Stomach (tissue), 4 donors: ENCODE measurements around the gene NFKBIB.

Source experiments
- CTCF ChIP-seq, 7 experiments: fragments of 450-650 bp in 4 of 7; fragments of 200-600 bp in 3 of 7; sonication (generic) in 3 of 7; IDR thresholded peaks; one replicate each; pipeline ENCODE4 v1.5.1; 2016 to 2019; ENCODE audit warnings: antibody characterized with exemption in 7 of 7, control low read depth in 2 of 7, mild to moderate bottlenecking in 1 of 7
- POLR2A ChIP-seq, 4 donors: fragments of 450-650 bp; IDR thresholded peaks; one replicate each; pipeline ENCODE4 v1.6.1; 2016; ENCODE audit warnings: antibody characterized with exemption in 4 of 4, control low read depth in 2 of 4, mild to moderate bottlenecking in 1 of 4, moderate library complexity in 1 of 4
- POLR2AphosphoS5 ChIP-seq, 3 donors: sonication (generic); formaldehyde crosslinking; IDR thresholded peaks; one replicate each; pipeline ENCODE4 v1.6.1; 2016; ENCODE audit warnings: antibody characterized with exemption in 3 of 3

DNA sequence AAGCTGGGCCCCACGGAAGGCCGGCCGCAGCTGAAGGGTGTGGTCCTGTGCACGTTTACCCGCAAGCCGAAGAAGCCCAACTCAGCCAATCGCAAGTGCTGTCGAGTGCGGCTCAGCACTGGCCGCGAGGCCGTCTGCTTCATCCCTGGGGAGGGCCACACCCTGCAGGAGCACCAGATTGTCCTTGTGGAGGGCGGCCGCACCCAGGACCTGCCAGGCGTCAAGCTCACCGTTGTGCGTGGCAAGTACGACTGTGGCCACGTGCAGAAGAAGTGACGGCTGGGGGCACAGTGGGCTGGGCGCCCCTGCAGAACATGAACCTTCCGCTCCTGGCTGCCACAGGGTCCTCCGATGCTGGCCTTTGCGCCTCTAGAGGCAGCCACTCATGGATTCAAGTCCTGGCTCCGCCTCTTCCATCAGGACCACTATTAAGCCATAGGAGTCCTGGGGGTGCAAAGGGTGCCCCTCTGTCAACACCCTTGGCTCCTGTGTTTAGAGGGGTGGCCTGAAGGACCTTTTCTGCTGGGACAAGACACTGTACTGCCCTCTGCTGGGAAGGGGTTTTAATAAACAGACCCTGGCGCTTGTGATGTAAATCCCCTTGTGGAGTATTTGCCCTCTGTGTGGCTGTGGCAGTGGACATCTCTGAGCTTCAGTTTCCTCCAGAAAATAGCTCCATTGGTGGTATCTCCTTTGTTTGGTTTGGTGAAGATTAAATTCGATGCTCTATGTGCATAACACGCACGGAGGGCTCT lies 32.8 kb downstream of the NFKBIB start:
- TF ChIP-seq POLR2A (IDR thresholded peaks at IDR 0.05) (no peak), CTCF (IDR thresholded peaks at IDR 0.05) (peak in 1 of 7 experiments; percentile 9), POLR2AphosphoS5 (IDR thresholded peaks at IDR 0.05) (no peak)
